PC-3 (cell line): Measurements from ENCODE around the gene CHMP6.

ENCODE experiments used
- EZH2 ChIP-seq: fragments of 300-600 bp; sonication (generic); IDR thresholded peaks from one replicate; pipeline ENCODE4 v1.6.1; 2017; ENCODE audit warnings: antibody characterized with exemption, mild to moderate bottlenecking, low read length; ENCODE audit not compliant: unreplicated experiment
- EZH2phosphoT487 ChIP-seq: fragments of 300-600 bp; sonication (generic); IDR thresholded peaks from 2 replicates; pipeline ENCODE4 v1.6.1; 2018; ENCODE audit warnings: mild to moderate bottlenecking, antibody characterized with exemption, low read length, borderline replicate concordance
- TF ChIP-seq, protein P1 (sequence below): fragments of 300-600 bp; sonication (generic); conservative IDR thresholded peaks from 2 replicates; pipeline ENCODE4 v1.5.1; 2017; ENCODE audit warnings: antibody characterized with exemption, low read depth, mild to moderate bottlenecking, low read length

DNA sequence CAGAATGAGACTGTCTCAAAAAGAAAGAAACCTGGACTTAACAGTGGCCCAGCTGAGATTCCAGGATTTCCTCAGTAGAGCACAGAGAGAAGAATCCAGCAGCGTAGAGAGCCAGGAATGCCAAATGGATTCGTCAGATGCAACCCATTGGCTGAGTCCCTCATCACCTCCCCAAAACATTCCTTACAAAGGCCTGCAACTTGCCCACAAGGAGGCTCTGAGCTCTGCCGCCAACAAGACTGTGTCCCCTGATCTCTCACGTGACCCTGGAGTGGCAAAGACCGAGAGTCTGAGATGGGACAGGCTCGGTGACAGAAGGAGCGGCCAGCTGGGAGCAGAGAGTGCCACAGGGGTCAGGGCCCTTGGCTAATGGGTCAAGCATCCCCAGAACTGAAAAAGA lies 6.9 kb upstream of the CHMP6 start:
- TF ChIP-seq, protein P1, sequence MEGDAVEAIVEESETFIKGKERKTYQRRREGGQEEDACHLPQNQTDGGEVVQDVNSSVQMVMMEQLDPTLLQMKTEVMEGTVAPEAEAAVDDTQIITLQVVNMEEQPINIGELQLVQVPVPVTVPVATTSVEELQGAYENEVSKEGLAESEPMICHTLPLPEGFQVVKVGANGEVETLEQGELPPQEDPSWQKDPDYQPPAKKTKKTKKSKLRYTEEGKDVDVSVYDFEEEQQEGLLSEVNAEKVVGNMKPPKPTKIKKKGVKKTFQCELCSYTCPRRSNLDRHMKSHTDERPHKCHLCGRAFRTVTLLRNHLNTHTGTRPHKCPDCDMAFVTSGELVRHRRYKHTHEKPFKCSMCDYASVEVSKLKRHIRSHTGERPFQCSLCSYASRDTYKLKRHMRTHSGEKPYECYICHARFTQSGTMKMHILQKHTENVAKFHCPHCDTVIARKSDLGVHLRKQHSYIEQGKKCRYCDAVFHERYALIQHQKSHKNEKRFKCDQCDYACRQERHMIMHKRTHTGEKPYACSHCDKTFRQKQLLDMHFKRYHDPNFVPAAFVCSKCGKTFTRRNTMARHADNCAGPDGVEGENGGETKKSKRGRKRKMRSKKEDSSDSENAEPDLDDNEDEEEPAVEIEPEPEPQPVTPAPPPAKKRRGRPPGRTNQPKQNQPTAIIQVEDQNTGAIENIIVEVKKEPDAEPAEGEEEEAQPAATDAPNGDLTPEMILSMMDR = no peak
- TF ChIP-seq EZH2 (no peak), EZH2phosphoT487 (no peak)
